Measurements from ENCODE around the gene SHISA4.

The SHISA4 gene

DNA sequence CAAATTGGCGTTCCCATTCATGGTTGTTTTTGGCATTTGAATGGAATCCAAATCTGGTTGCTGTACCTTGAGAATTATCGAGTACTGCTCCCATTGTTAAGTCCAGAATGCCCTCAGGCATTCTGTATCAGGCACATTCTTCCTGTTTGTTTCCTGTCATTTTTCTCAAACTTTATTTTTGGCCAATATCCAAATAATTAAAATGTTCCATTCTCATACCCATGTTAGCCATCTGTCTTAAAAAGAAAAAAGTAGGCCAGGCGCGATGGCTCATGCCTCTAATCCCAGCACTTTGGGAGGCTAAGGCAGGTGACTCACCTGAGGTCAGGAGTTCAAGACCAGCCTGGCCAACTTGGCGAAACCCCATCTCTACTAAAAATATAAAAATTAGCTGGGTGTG lies 29.3 kb upstream of the SHISA4 start:
- in situ Hi-C loops (cut with MboI; ENCODE audit: low sequenced_read_pairs, unreplicated experiment), result no loop called here
- no peak for DNase-seq (ENCODE audit: low spot score)
- TF ChIP-seq, protein P1, sequence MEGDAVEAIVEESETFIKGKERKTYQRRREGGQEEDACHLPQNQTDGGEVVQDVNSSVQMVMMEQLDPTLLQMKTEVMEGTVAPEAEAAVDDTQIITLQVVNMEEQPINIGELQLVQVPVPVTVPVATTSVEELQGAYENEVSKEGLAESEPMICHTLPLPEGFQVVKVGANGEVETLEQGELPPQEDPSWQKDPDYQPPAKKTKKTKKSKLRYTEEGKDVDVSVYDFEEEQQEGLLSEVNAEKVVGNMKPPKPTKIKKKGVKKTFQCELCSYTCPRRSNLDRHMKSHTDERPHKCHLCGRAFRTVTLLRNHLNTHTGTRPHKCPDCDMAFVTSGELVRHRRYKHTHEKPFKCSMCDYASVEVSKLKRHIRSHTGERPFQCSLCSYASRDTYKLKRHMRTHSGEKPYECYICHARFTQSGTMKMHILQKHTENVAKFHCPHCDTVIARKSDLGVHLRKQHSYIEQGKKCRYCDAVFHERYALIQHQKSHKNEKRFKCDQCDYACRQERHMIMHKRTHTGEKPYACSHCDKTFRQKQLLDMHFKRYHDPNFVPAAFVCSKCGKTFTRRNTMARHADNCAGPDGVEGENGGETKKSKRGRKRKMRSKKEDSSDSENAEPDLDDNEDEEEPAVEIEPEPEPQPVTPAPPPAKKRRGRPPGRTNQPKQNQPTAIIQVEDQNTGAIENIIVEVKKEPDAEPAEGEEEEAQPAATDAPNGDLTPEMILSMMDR (IDR thresholded peaks at IDR 0.05; ENCODE audit: borderline replicate concordance, control extremely low read depth, extremely low read depth, insufficient read depth, missing control alignments), result no peak

DNA sequence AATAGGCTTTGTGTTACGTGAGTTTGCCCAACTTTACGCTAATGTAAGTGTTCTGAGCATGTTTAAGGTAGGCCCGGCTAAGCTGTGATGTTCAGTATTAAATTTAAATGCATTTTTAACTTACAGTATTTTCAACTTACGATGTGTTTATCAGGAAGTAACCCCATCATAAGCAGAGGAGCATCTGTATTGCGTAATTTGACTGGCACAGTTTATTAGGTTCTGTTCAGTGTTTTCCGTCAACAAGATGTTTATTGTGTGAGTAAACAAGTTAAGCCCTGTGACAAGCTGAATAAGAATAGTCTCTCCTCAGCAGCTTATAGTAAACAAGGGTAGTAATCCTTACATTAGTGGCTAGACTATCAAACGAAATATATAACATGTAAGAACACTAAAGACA lies 27.2 kb upstream of the SHISA4 start:
- TF ChIP-seq, protein P1 (IDR thresholded peaks at IDR 0.05; ENCODE audit: borderline replicate concordance, control extremely low read depth, extremely low read depth, insufficient read depth, missing control alignments), result no peak
- in situ Hi-C loops (cut with MboI; ENCODE audit: low sequenced_read_pairs, unreplicated experiment), result no loop called here

GRCh38 chr1:201870397-201870796 lies 18.3 kb upstream of the SHISA4 start:
- in situ Hi-C loops (cut with MboI; ENCODE audit: low sequenced_read_pairs, unreplicated experiment), result no loop called here
- TF ChIP-seq, protein P1 (IDR thresholded peaks at IDR 0.05; ENCODE audit: borderline replicate concordance, control extremely low read depth, extremely low read depth, insufficient read depth, missing control alignments), result no peak

More for the DNA sequence above, 27.2 kb upstream of the SHISA4 start:
- DNase-seq (ENCODE audit: low spot score), result no peak

GRCh38 chr1:201874672-201875071 lies 14.0 kb upstream of the SHISA4 start:
- in situ Hi-C loops (cut with MboI; ENCODE audit: low sequenced_read_pairs, unreplicated experiment), result loop anchor here (25.0 kb wide), 1 partner anchor 238 kb away; the partner anchor contains the start of gene GPR37L1
- TF ChIP-seq, protein P1 (IDR thresholded peaks at IDR 0.05; ENCODE audit: borderline replicate concordance, control extremely low read depth, extremely low read depth, insufficient read depth, missing control alignments), result no peak
- DNase-seq (ENCODE audit: low spot score), result no peak

More at GRCh38 chr1:201870397-201870796, 18.3 kb upstream of the SHISA4 start:
- DNase-seq (ENCODE audit: low spot score), result no peak

GRCh38 chr1:201876148-201876818 lies 12.4 kb upstream of the SHISA4 start:
- TF ChIP-seq, protein P1 (IDR thresholded peaks at IDR 0.05; ENCODE audit: borderline replicate concordance, control extremely low read depth, extremely low read depth, insufficient read depth, missing control alignments), result no peak
- in situ Hi-C loops (cut with MboI; ENCODE audit: low sequenced_read_pairs, unreplicated experiment), result loop anchor here (25.0 kb wide), 1 partner anchor 236 kb away; the partner anchor contains the start of gene GPR37L1
- DNase-seq (ENCODE audit: low spot score), result no peak

- in situ Hi-C loops (cut with MboI; ENCODE audit: low sequenced_read_pairs, unreplicated experiment), result loop anchor here (25.0 kb wide), 1 partner anchor 234 kb away; the partner anchor contains the start of gene GPR37L1
- peak; percentile 48 for DNase-seq (ENCODE audit: low spot score)
- TF ChIP-seq, protein P1 (IDR thresholded peaks at IDR 0.05; ENCODE audit: borderline replicate concordance, control extremely low read depth, extremely low read depth, insufficient read depth, missing control alignments), result peak; percentile 38
Observed at GRCh38 chr1:201877877-201878401, 10.8 kb upstream of the SHISA4 start.

Data from GM13976 (cell line).